ENCODE measurements around the gene GPR157.

- TF ChIP-seq CTCF (IDR thresholded peaks at IDR 0.05) (no peak), POLR2A (IDR thresholded peaks at IDR 0.05) (no peak)
Observed at GRCh38 chr1:9095818-9096217, 33.1 kb downstream of the GPR157 start.
